A673 (cell line): ENCODE data around the gene HK2.

Experiments used
- CTCF ChIP-seq: fragments of 300-800, 200-600 bp; sonication (generic); conservative IDR thresholded peaks from 2 replicates; pipeline ENCODE4 v1.5.1; 2017; ENCODE audit warnings: low read depth, mild to moderate bottlenecking, antibody characterized with exemption, low read length, moderate library complexity, mixed read lengths
- EZH2 ChIP-seq: fragments of 200-600 bp; sonication (generic); IDR thresholded peaks from 2 replicates; pipeline ENCODE4 v1.6.1; 2017; ENCODE audit warnings: borderline replicate concordance, low read depth, mild to moderate bottlenecking, mixed read lengths, antibody characterized with exemption, low read length; ENCODE audit not compliant: poor library complexity, severe bottlenecking

- TF ChIP-seq EZH2, result no peak
- TF ChIP-seq CTCF, result no peak
These were observed 48.4 kb downstream of the HK2 start for GRCh38 chr2:74882299-74882687.
